K562 (cell line): ENCODE data around the gene PKLR. TPM values are rescaled to one million over a fixed set of nuclear protein-coding genes. Genes with fewer than 3 reads are reported as not detected.

Experiments
- ATF2 ChIP-seq: sonication (generic); formaldehyde crosslinking; IDR thresholded peaks from 2 replicates; pipeline ENCODE4 v1.8.1; 2022; ENCODE audit warnings: missing genetic modification reagents
- CREB1 ChIP-seq, 2 experiments: sonication (generic) in 1 of 2; formaldehyde crosslinking in 1 of 2; IDR thresholded peaks; 2 replicates each; pipeline versions ENCODE4 v1.6.1 to v1.8.0; 2012 to 2022; ENCODE audit warnings: inconsistent platforms in 1 of 2, mild to moderate bottlenecking in 1 of 2, missing genetic modification reagents in 1 of 2, moderate library complexity in 1 of 2
- ETS2 ChIP-seq: IDR thresholded peaks from 2 replicates; pipeline ENCODE4 v1.6.1; 2016; ENCODE audit warnings: borderline replicate concordance, missing genetic modification characterization, mild to moderate bottlenecking, moderate library complexity, missing compliant biosample characterization; ENCODE audit not compliant: poor library complexity, severe bottlenecking
- GABPA ChIP-seq: fragments of 200-800 bp; sonication (Bioruptor generic); conservative IDR thresholded peaks from 2 replicates; pipeline ENCODE4 v1.6.1; 2016; ENCODE audit warnings: low read depth, missing genetic modification characterization, missing compliant biosample characterization
- HDAC6 ChIP-seq: IDR thresholded peaks from 2 replicates; pipeline ENCODE4 v1.6.1; 2012; ENCODE audit warnings: low read depth, mild to moderate bottlenecking, control low read depth, inconsistent platforms, low read length, moderate library complexity
- HES1 ChIP-seq: fragments of 450-650 bp; IDR thresholded peaks from 2 replicates; pipeline ENCODE4 v1.6.1; 2016; ENCODE audit warnings: low read depth, mild to moderate bottlenecking, moderate library complexity
- KAT8 ChIP-seq: fragments of 450-650 bp; IDR thresholded peaks from 2 replicates; pipeline ENCODE4 v1.6.1; 2016; ENCODE audit warnings: low read depth, mild to moderate bottlenecking
- MCM7 ChIP-seq, 2 experiments: fragments of 450-650 bp; IDR thresholded peaks; 2 replicates each; pipeline ENCODE4 v1.6.1; 2016 to 2018
- NCOR1 ChIP-seq: fragments of 450-650 bp; IDR thresholded peaks from 2 replicates; pipeline ENCODE4 v1.6.1; 2016; ENCODE audit warnings: mild to moderate bottlenecking, moderate library complexity
- NR3C1 ChIP-seq: sonication (generic); formaldehyde crosslinking; IDR thresholded peaks from 2 replicates; pipeline ENCODE4 v1.8.1; 2022; ENCODE audit warnings: missing genetic modification reagents
- PHF8 ChIP-seq: fragments of 200-600 bp; sonication (generic); IDR thresholded peaks from 2 replicates; pipeline ENCODE4 v1.6.1; 2012; ENCODE audit warnings: mixed run types, mild to moderate bottlenecking, inconsistent platforms, low read length, moderate library complexity, borderline replicate concordance
- RBM34 ChIP-seq: fragments of 200-400 bp; formaldehyde crosslinking; IDR thresholded peaks from 2 replicates; pipeline ENCODE4 v1.6.1; 2018; ENCODE audit warnings: low read length, borderline replicate concordance; ENCODE audit not compliant: insufficient read depth
- SMAD3 ChIP-seq: fragments of 450-650 bp; formaldehyde crosslinking; conservative IDR thresholded peaks from 2 replicates; pipeline ENCODE4 v1.4.0; 2020; ENCODE audit warnings: mild to moderate bottlenecking
- SP1 ChIP-seq: sonication (generic); formaldehyde crosslinking; IDR thresholded peaks from 2 replicates; pipeline ENCODE4 v1.8.1; 2022; ENCODE audit warnings: mild to moderate bottlenecking, missing genetic modification reagents
- TAL1 ChIP-seq: fragments of 450-650 bp; IDR thresholded peaks from 2 replicates; pipeline ENCODE4 v1.6.1; 2016; ENCODE audit warnings: mild to moderate bottlenecking
- TEAD1 ChIP-seq, 2 experiments: fragments of 450-650 bp in 1 of 2; sonication (generic) in 1 of 2; formaldehyde crosslinking; IDR thresholded peaks; 2 replicates each; pipeline versions ENCODE4 v1.4.0 to v1.8.0; 2020 to 2022; ENCODE audit warnings: mild to moderate bottlenecking in 2 of 2, missing genetic modification reagents in 1 of 2
- TFAM ChIP-seq: fragments of 250-450 bp; sonication (Bioruptor Pico); conservative IDR thresholded peaks from 2 replicates; pipeline ENCODE4 v1.5.0; 2021; ENCODE audit warnings: mild to moderate bottlenecking, moderate library complexity
- ZNF280A ChIP-seq: fragments of 450-650 bp; IDR thresholded peaks from 2 replicates; pipeline ENCODE4 v1.6.1; 2018; ENCODE audit warnings: mild to moderate bottlenecking, low read depth; ENCODE audit not compliant: partially characterized antibody
- polyA plus RNA-seq, 8 experiments: library from polyadenylated mRNA; depleted of rRNA in 4 of 8; stranded (reverse) in 5 of 8; unstranded in 3 of 8; fragments of >200 nt; fragmentation: Nextera tagmentation in 2 of 8; fragmentation: Illumina TruSeq in 1 of 8; extraction: Ambion mirVana in 2 of 8; extraction: Trizol in 1 of 8; gene quantifications; 2 replicates each; pipeline versions ENCODE4 v1.2.1 to v1.2.3, GENCODE V29; 2011 to 2014; ENCODE audit warnings: inconsistent platforms in 1 of 8, missing spikeins in 1 of 8
- total RNA-seq, 7 experiments: library from RNA; depleted of rRNA in 6 of 7; stranded (reverse); fragments of >200 nt in 6 of 7; fragmentation: Illumina TruSeq in 2 of 7; extraction: Trizol in 2 of 7; gene quantifications; 2 replicates each; pipeline versions ENCODE4 v1.2.1 to v1.2.3, GENCODE V29; 2011 to 2021; ENCODE audit warnings: low replicate concordance in 1 of 7
- TF ChIP-seq, protein P1 (sequence below), 3 experiments: fragments of 200-800 bp in 1 of 3; sonication (Bioruptor generic) in 1 of 3; sonication (generic) in 1 of 3; formaldehyde crosslinking in 1 of 3; IDR thresholded peaks; 2 replicates each; pipeline versions ENCODE4 v1.6.1 to v1.8.0; 2016 to 2022; ENCODE audit warnings: mild to moderate bottlenecking in 2 of 3, missing compliant biosample characterization in 2 of 3, missing genetic modification characterization in 2 of 3, missing genetic modification reagents in 1 of 3
- TF ChIP-seq, protein P2 (sequence below): fragments of 200-800 bp; sonication (Bioruptor generic); IDR thresholded peaks from 2 replicates; pipeline ENCODE4 v1.6.1; 2017; ENCODE audit warnings: missing genetic modification characterization, missing compliant biosample characterization
- TF ChIP-seq, protein P3 (sequence below): fragments of 250-450 bp; sonication (Bioruptor Pico); IDR thresholded peaks from 2 replicates; pipeline ENCODE4 v1.6.1; 2021; ENCODE audit warnings: mild to moderate bottlenecking

Gene PKLR
- total and polyA plus RNA-seq, 9 of the 15 experiments (the other 6 are each of a cell fraction or from before 2014, with no cell fraction given) = 10.7 to 78.4 (median 38.2) TPM

DNA sequence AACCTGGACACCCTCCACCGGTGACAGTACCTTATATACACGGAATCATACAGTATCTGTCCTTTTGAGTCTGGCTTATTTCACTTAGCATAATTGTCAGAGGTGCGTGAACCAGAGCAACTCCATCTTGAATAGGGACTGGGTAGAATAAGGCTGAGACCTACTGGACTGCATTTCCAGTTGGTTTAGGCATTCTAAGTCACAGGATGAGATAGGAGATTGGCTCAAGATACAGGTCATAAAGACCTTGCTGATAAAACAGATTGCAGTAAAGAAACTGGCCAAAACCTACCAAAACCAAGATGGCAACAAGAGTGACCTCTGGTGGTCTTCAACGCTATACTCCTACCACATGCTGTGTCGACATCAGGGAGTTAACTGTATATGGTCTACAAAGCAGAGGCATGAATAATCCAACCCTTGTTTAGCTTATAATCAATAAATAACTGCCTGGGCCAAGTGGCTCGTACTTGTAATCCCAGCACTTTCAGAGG lies 6.1 kb upstream of the PKLR start (continued):
- TF ChIP-seq, protein P1, sequence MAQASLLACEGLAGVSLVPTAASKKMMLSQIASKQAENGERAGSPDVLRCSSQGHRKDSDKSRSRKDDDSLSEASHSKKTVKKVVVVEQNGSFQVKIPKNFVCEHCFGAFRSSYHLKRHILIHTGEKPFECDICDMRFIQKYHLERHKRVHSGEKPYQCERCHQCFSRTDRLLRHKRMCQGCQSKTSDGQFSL (CRISPR knock-in tag; IDR thresholded peaks at IDR 0.05) = no peak
- TF ChIP-seq, protein P1 (tag; IDR thresholded peaks at IDR 0.05) = peak in 1 of 2 experiments; percentile 95; a peak in 2 of 4 replicates
- no peak for TF ChIP-seq HDAC6
- TF ChIP-seq PHF8 = no peak
- TF ChIP-seq SMAD3 = peak; percentile 98
- TF ChIP-seq KAT8 = no peak
- 0 out of 2 replicates have a peak, but pooled peaks have one; percentile 28 for TF ChIP-seq GABPA
- no peak for TF ChIP-seq TAL1
- TF ChIP-seq ETS2 (tag) = peak; percentile 73
- no peak for TF ChIP-seq ZNF280A
- no peak for TF ChIP-seq CREB1 (IDR thresholded peaks at IDR 0.05)
- no peak for TF ChIP-seq CREB1 (CRISPR knock-in tag; IDR thresholded peaks at IDR 0.05)
- TF ChIP-seq NCOR1 = 0 out of 2 replicates have a peak, but pooled peaks have one; percentile 26
- TF ChIP-seq, protein P2, sequence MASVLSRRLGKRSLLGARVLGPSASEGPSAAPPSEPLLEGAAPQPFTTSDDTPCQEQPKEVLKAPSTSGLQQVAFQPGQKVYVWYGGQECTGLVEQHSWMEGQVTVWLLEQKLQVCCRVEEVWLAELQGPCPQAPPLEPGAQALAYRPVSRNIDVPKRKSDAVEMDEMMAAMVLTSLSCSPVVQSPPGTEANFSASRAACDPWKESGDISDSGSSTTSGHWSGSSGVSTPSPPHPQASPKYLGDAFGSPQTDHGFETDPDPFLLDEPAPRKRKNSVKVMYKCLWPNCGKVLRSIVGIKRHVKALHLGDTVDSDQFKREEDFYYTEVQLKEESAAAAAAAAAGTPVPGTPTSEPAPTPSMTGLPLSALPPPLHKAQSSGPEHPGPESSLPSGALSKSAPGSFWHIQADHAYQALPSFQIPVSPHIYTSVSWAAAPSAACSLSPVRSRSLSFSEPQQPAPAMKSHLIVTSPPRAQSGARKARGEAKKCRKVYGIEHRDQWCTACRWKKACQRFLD (CRISPR knock-in tag) = peak; percentile 98
- TF ChIP-seq HES1 = no peak
- TF ChIP-seq ATF2 (CRISPR knock-in tag) = no peak
- no peak for TF ChIP-seq RBM34
- peak in 1 of 2 experiments; percentile 98; a peak in 2 of 4 replicates for TF ChIP-seq TEAD1 (CRISPR knock-in tag; IDR thresholded peaks at IDR 0.05)
- no peak for TF ChIP-seq TFAM (CRISPR knock-in tag)
- no peak for TF ChIP-seq NR3C1 (CRISPR knock-in tag)
- TF ChIP-seq, protein P3, sequence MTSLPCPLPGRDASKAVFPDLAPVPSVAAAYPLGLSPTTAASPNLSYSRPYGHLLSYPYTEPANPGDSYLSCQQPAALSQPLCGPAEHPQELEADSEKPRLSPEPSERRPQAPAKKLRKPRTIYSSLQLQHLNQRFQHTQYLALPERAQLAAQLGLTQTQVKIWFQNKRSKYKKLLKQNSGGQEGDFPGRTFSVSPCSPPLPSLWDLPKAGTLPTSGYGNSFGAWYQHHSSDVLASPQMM = no peak
- TF ChIP-seq MCM7 (IDR thresholded peaks at IDR 0.05) = no peak
- TF ChIP-seq SP1 (CRISPR knock-in tag) = no peak
